Mesenchymal stem cell (in vitro differentiated cells and primary cell): Measurements from ENCODE around the gene ABCB1.

Experiments used
- DNase-seq: peaks from one replicate; pipeline ENCODE4 v3.0.0-alpha.2; 2013
- H2AFZ ChIP-seq: one replicate; pipeline ENCODE4 v1.6.1; 2013; ENCODE audit warnings: low read depth, mild to moderate bottlenecking, control low read depth, inconsistent platforms, low read length, moderate library complexity
- H2AK5ac ChIP-seq: 2 replicates; pipeline ENCODE4 v1.6.1; 2013; ENCODE audit warnings: low read length, moderate library complexity, mild to moderate bottlenecking, inconsistent platforms; ENCODE audit not compliant: severe bottlenecking
- H2BK120ac ChIP-seq: one replicate; pipeline ENCODE4 v1.6.1; 2013; ENCODE audit warnings: low read depth, mild to moderate bottlenecking, inconsistent platforms, low read length, moderate library complexity
- H2BK12ac ChIP-seq, 2 experiments: one replicate each; pipeline ENCODE4 v1.6.1; 2013; ENCODE audit warnings: inconsistent platforms in 2 of 2, low read length in 2 of 2, mild to moderate bottlenecking in 2 of 2, moderate library complexity in 2 of 2, control low read depth in 1 of 2
- H2BK15ac ChIP-seq: one replicate; pipeline ENCODE4 v1.6.1; 2013; ENCODE audit warnings: mild to moderate bottlenecking, low read depth, inconsistent platforms; ENCODE audit not compliant: poor library complexity, severe bottlenecking
- H2BK5ac ChIP-seq: 2 replicates; pipeline ENCODE4 v1.6.1; 2013; ENCODE audit warnings: low read depth, mild to moderate bottlenecking, low read length, control low read depth, inconsistent platforms; ENCODE audit not compliant: poor library complexity, severe bottlenecking
- H3K14ac ChIP-seq, 2 experiments: one replicate each; pipeline ENCODE4 v1.6.1; 2013; ENCODE audit warnings: inconsistent platforms in 2 of 2, low read length in 2 of 2, control low read depth in 1 of 2, mild to moderate bottlenecking in 1 of 2, moderate library complexity in 1 of 2
- H3K18ac ChIP-seq, 2 experiments: one replicate each; pipeline ENCODE4 v1.6.1; 2013; ENCODE audit warnings: inconsistent platforms in 2 of 2, low read length in 2 of 2, control low read depth in 1 of 2, low read depth in 1 of 2, mild to moderate bottlenecking in 1 of 2
- H3K23ac ChIP-seq, 2 experiments: one replicate each; pipeline ENCODE4 v1.6.1; 2013; ENCODE audit warnings: inconsistent platforms in 2 of 2, low read length in 2 of 2, mild to moderate bottlenecking in 2 of 2, moderate library complexity in 2 of 2, control low read depth in 1 of 2
- H3K27ac ChIP-seq: 2 replicates; pipeline ENCODE4 v1.5.1; 2013; ENCODE audit warnings: mild to moderate bottlenecking, moderate library complexity, low read length, control low read depth, inconsistent platforms; ENCODE audit not compliant: poor library complexity, severe bottlenecking
- H3K27me3 ChIP-seq, 2 experiments: 2 replicates each; pipeline versions ENCODE4 v1.6.1 to v1.7.0; 2013; ENCODE audit warnings: low read length in 2 of 2, mild to moderate bottlenecking in 2 of 2, moderate library complexity in 2 of 2, control low read depth in 1 of 2, inconsistent platforms in 1 of 2; ENCODE audit not compliant: control insufficient read depth in 1 of 2, insufficient read depth in 1 of 2
- H3K36me3 ChIP-seq, 2 experiments: 2 replicates each; pipeline versions ENCODE4 v1.6.1 to v1.7.0; 2013; ENCODE audit warnings: low read length in 2 of 2, control low read depth in 1 of 2, inconsistent platforms in 1 of 2, low read depth in 1 of 2, mild to moderate bottlenecking in 1 of 2; ENCODE audit not compliant: insufficient read depth in 2 of 2, control insufficient read depth in 1 of 2
- H3K4ac ChIP-seq, 2 experiments: one replicate each; pipeline ENCODE4 v1.6.1; 2013; ENCODE audit warnings: inconsistent platforms in 2 of 2, low read length in 2 of 2, mild to moderate bottlenecking in 2 of 2, moderate library complexity in 2 of 2, control low read depth in 1 of 2, low read depth in 1 of 2
- H3K4me1 ChIP-seq: 2 replicates; pipeline ENCODE4 v1.6.1; 2013; ENCODE audit warnings: low read depth, low read length, control low read depth; ENCODE audit not compliant: control insufficient read depth, insufficient read depth
- H3K4me2 ChIP-seq: 2 replicates; pipeline ENCODE4 v1.6.1; 2013; ENCODE audit warnings: low read length, mild to moderate bottlenecking, inconsistent platforms; ENCODE audit not compliant: poor library complexity, severe bottlenecking
- H3K4me3 ChIP-seq, 2 experiments: 2 replicates each; pipeline versions ENCODE4 v1.5.1 to v1.7.0; 2013; ENCODE audit warnings: low read length in 2 of 2, mild to moderate bottlenecking in 2 of 2, control low read depth in 1 of 2, low read depth in 1 of 2; ENCODE audit not compliant: insufficient read depth in 1 of 2
- H3K79me1 ChIP-seq: replicated peaks from 2 replicates; pipeline ENCODE4 v1.6.1; 2013; ENCODE audit warnings: mild to moderate bottlenecking, control low read depth, low read length, inconsistent platforms; ENCODE audit not compliant: poor library complexity, severe bottlenecking
- H3K9ac ChIP-seq: 2 replicates; pipeline ENCODE4 v1.7.0; 2013; ENCODE audit warnings: mild to moderate bottlenecking, low read length, moderate library complexity
- H3K9me3 ChIP-seq: 2 replicates; pipeline ENCODE4 v1.7.0; 2013; ENCODE audit warnings: mild to moderate bottlenecking, low read length; ENCODE audit not compliant: control insufficient read depth
- H4K8ac ChIP-seq: one replicate; pipeline ENCODE4 v1.6.1; 2013; ENCODE audit warnings: inconsistent platforms, mild to moderate bottlenecking, low read length, moderate library complexity
- H4K91ac ChIP-seq: one replicate; pipeline ENCODE4 v1.6.1; 2013; ENCODE audit warnings: mild to moderate bottlenecking, low read length, inconsistent platforms
- WGBS: methylation state at CpG from one replicate; pipeline ENCODE4 v1.1.7; 2013; ENCODE audit warnings: mixed read lengths; 5-methylcytosine and 5-hydroxymethylcytosine counted together

Gene ABCB1

GRCh38 chr7:87599336-87599735, 1.3 kb downstream of the ABCB1 start:
- H3K79me1 ChIP-seq: no peaks in the 10 kb centered on the region
- 67% methylated on average over 7 of the region's 10 CpGs for WGBS
- no peak overlapping the region for H3K4me2 ChIP-seq
- no peak overlapping the region for H3K18ac ChIP-seq
- no peak overlapping the region for H4K91ac ChIP-seq
- H2BK12ac ChIP-seq: no peak overlapping the region
- no peak overlapping the region for H4K8ac ChIP-seq
- peak; percentile 28 for DNase-seq
- no peak overlapping the region for H2BK15ac ChIP-seq
- H3K27me3 ChIP-seq: peaks cover 0 to 40% of the 10 kb centered on the region in 2 experiments
- H3K9ac ChIP-seq: no peak overlapping the region
- H2AFZ ChIP-seq: no peak overlapping the region
- H3K27ac ChIP-seq: no peak overlapping the region
- no peak overlapping the region for H3K23ac ChIP-seq
- no peaks in the 10 kb centered on the region for H3K36me3 ChIP-seq
- H2BK5ac ChIP-seq: no peak overlapping the region
- no peak overlapping the region for H2AK5ac ChIP-seq
- H3K4ac ChIP-seq: no peak overlapping the region
- no peaks in the 10 kb centered on the region for H3K9me3 ChIP-seq
- H3K14ac ChIP-seq: no peak overlapping the region
- H3K4me1 ChIP-seq: peaks cover 4% of the 10 kb centered on the region
- H2BK120ac ChIP-seq: no peak overlapping the region
- no peak overlapping the region for H3K4me3 ChIP-seq

GRCh38 chr7:87598234-87599009, 2.3 kb downstream of the ABCB1 start:
- WGBS: 89% methylated on average over 4 of the region's 4 CpGs
- Histone ChIP-seq H3K18ac (no peak overlapping the region), H2BK5ac (no peak overlapping the region), H3K4me3 (no peak overlapping the region), H2BK120ac (no peak overlapping the region), H3K4me1 (peaks cover 4% of the 10 kb centered on the region), H3K27ac (no peak overlapping the region), H2AK5ac (no peak overlapping the region), H3K4ac (no peak overlapping the region), H3K27me3 (peaks cover 0 to 33% of the 10 kb centered on the region in 2 experiments), H2AFZ (no peak overlapping the region), H3K36me3 (no peaks in the 10 kb centered on the region), H2BK15ac (no peak overlapping the region), H3K14ac (no peak overlapping the region), H3K23ac (no peak overlapping the region), H3K79me1 (no peaks in the 10 kb centered on the region), H3K9ac (no peak overlapping the region), H4K8ac (no peak overlapping the region), H3K4me2 (no peak overlapping the region), H3K9me3 (no peaks in the 10 kb centered on the region), H4K91ac (no peak overlapping the region), H2BK12ac (no peak overlapping the region)
- no peak for DNase-seq

- no peak overlapping the region for H3K14ac ChIP-seq
- no peak overlapping the region for H4K91ac ChIP-seq
- peaks cover 4% of the 10 kb centered on the region for H3K4me1 ChIP-seq
- 26% methylated on average over 1 of the region's 1 CpG for WGBS
- H3K27ac ChIP-seq: no peak overlapping the region
- H2BK5ac ChIP-seq: no peak overlapping the region
- no peaks in the 10 kb centered on the region for H3K36me3 ChIP-seq
- H3K27me3 ChIP-seq: peaks cover 0 to 25% of the 10 kb centered on the region in 2 experiments
- no peak overlapping the region for H2BK12ac ChIP-seq
- H4K8ac ChIP-seq: no peak overlapping the region
- H2BK15ac ChIP-seq: no peak overlapping the region
- H2AK5ac ChIP-seq: no peak overlapping the region
- no peaks in the 10 kb centered on the region for H3K9me3 ChIP-seq
- H2AFZ ChIP-seq: no peak overlapping the region
- H3K23ac ChIP-seq: no peak overlapping the region
- no peak overlapping the region for H3K4ac ChIP-seq
- H3K18ac ChIP-seq: no peak overlapping the region
- no peak overlapping the region for H3K4me2 ChIP-seq
- no peak overlapping the region for H3K4me3 ChIP-seq
- DNase-seq: peak; percentile 39
- no peak overlapping the region for H2BK120ac ChIP-seq
- no peaks in the 10 kb centered on the region for H3K79me1 ChIP-seq
- no peak overlapping the region for H3K9ac ChIP-seq
Measured at GRCh38 chr7:87596696-87597095, 4.0 kb downstream of the ABCB1 start.

GRCh38 chr7:87596136-87596535, 4.5 kb downstream of the ABCB1 start:
- WGBS: no CpG with 5 or more reads among the region's 1 CpG
- H3K9ac ChIP-seq: no peak overlapping the region
- H2BK15ac ChIP-seq: no peak overlapping the region
- H4K8ac ChIP-seq: no peak overlapping the region
- H4K91ac ChIP-seq: no peak overlapping the region
- no peaks in the 10 kb centered on the region for H3K9me3 ChIP-seq
- peaks cover 4% of the 10 kb centered on the region for H3K4me1 ChIP-seq
- no peak overlapping the region for H3K27ac ChIP-seq
- peaks cover 0 to 19% of the 10 kb centered on the region in 2 experiments for H3K27me3 ChIP-seq
- H2BK12ac ChIP-seq: no peak overlapping the region
- H3K79me1 ChIP-seq: no peaks in the 10 kb centered on the region
- no peak for DNase-seq
- no peak overlapping the region for H2BK5ac ChIP-seq
- H3K14ac ChIP-seq: no peak overlapping the region
- no peak overlapping the region for H2BK120ac ChIP-seq
- no peak overlapping the region for H3K18ac ChIP-seq
- no peak overlapping the region for H2AK5ac ChIP-seq
- H3K4me3 ChIP-seq: no peak overlapping the region
- no peak overlapping the region for H2AFZ ChIP-seq
- H3K36me3 ChIP-seq: no peaks in the 10 kb centered on the region
- no peak overlapping the region for H3K4ac ChIP-seq
- H3K23ac ChIP-seq: no peak overlapping the region
- H3K4me2 ChIP-seq: no peak overlapping the region
